HepG2 (cell line): ENCODE results near the gene CHKA. TPM values are rescaled to one million over a fixed set of nuclear protein-coding genes. Genes with fewer than 3 reads are reported as not detected.

ENCODE experiments used
- AHR ChIP-seq: IDR thresholded peaks from 2 replicates; pipeline ENCODE4 v1.6.1; 2018; ENCODE audit warnings: missing genetic modification reagents, missing compliant biosample characterization
- CC2D1A ChIP-seq: sonication (generic); formaldehyde crosslinking; IDR thresholded peaks from 2 replicates; pipeline ENCODE4 v1.8.1; 2023; ENCODE audit warnings: mild to moderate bottlenecking, missing genetic modification reagents
- GABPA ChIP-seq, 2 experiments: IDR thresholded peaks; 2 replicates each; pipeline ENCODE4 v1.6.1; 2011 to 2016; ENCODE audit warnings: low read depth in 2 of 2, low read length in 1 of 2, missing biosample characterization in 1 of 2, missing genetic modification characterization in 1 of 2
- HNRNPUL1 ChIP-seq: fragments of 200-400 bp; formaldehyde crosslinking; IDR thresholded peaks from 2 replicates; pipeline ENCODE4 v1.6.1; 2017; ENCODE audit warnings: low read depth, mild to moderate bottlenecking, low read length, moderate library complexity
- HOXA7 ChIP-seq: sonication (generic); formaldehyde crosslinking; IDR thresholded peaks from 2 replicates; pipeline ENCODE4 v1.8.1; 2022; ENCODE audit warnings: mild to moderate bottlenecking, missing genetic modification reagents, moderate library complexity
- MBNL3 ChIP-seq: fragments of 250-450 bp; sonication (Bioruptor Pico); conservative IDR thresholded peaks from 2 replicates; pipeline ENCODE4 v1.8.0; 2022; ENCODE audit warnings: mild to moderate bottlenecking, inconsistent platforms
- MIXL1 ChIP-seq: IDR thresholded peaks from 2 replicates; pipeline ENCODE4 v1.6.1; 2016
- PCBP1 ChIP-seq: fragments of 200-400 bp; formaldehyde crosslinking; IDR thresholded peaks from 2 replicates; pipeline ENCODE4 v1.6.1; 2017; ENCODE audit warnings: mild to moderate bottlenecking, low read depth, low read length, borderline replicate concordance
- SKI ChIP-seq: fragments of 450-650 bp; IDR thresholded peaks from one replicate; pipeline ENCODE4 v1.6.1; 2018; ENCODE audit warnings: mild to moderate bottlenecking; ENCODE audit not compliant: partially characterized antibody
- ZNF646 ChIP-seq: sonication (generic); formaldehyde crosslinking; IDR thresholded peaks from 2 replicates; pipeline ENCODE4 v1.9.0; 2021; ENCODE audit warnings: mild to moderate bottlenecking, missing genetic modification reagents
- polyA plus RNA-seq, 8 experiments: library from polyadenylated mRNA; depleted of rRNA in 3 of 8; stranded (reverse) in 7 of 8; unstranded in 1 of 8; fragments of >200 nt; fragmentation: Illumina TruSeq in 4 of 8; extraction: Trizol in 4 of 8; gene quantifications; 2 replicates each; pipeline versions ENCODE4 v1.2.1 to v1.2.3, GENCODE V29; 2011 to 2016; ENCODE audit warnings: low read depth in 4 of 8, missing spikeins in 1 of 8, mixed read lengths in 1 of 8; ENCODE audit not compliant: insufficient read depth in 1 of 8
- total RNA-seq, 5 experiments: library from RNA; depleted of rRNA; stranded (reverse); fragments of >200 nt; fragmentation: Illumina TruSeq; extraction: Trizol; gene quantifications; 2 replicates each; pipeline ENCODE4 v1.2.3, GENCODE V29; 2016; ENCODE audit warnings: low read depth in 1 of 5
- TF ChIP-seq, protein P1 (sequence below): sonication (generic); formaldehyde crosslinking; IDR thresholded peaks from 2 replicates; pipeline ENCODE4 v1.4.0; 2020; ENCODE audit warnings: missing genetic modification reagents, borderline replicate concordance
- TF ChIP-seq, protein P2 (sequence below): sonication (generic); formaldehyde crosslinking; IDR thresholded peaks from 2 replicates; pipeline ENCODE4 v1.4.0; 2020; ENCODE audit warnings: missing genetic modification reagents, borderline replicate concordance

CHKA gene
- total and polyA plus RNA-seq, 2 of the 13 experiments (the other 11 are each of a cell fraction or from before 2014, with no cell fraction given), result 71.6 to 92.7 TPM

- TF ChIP-seq, protein P1, sequence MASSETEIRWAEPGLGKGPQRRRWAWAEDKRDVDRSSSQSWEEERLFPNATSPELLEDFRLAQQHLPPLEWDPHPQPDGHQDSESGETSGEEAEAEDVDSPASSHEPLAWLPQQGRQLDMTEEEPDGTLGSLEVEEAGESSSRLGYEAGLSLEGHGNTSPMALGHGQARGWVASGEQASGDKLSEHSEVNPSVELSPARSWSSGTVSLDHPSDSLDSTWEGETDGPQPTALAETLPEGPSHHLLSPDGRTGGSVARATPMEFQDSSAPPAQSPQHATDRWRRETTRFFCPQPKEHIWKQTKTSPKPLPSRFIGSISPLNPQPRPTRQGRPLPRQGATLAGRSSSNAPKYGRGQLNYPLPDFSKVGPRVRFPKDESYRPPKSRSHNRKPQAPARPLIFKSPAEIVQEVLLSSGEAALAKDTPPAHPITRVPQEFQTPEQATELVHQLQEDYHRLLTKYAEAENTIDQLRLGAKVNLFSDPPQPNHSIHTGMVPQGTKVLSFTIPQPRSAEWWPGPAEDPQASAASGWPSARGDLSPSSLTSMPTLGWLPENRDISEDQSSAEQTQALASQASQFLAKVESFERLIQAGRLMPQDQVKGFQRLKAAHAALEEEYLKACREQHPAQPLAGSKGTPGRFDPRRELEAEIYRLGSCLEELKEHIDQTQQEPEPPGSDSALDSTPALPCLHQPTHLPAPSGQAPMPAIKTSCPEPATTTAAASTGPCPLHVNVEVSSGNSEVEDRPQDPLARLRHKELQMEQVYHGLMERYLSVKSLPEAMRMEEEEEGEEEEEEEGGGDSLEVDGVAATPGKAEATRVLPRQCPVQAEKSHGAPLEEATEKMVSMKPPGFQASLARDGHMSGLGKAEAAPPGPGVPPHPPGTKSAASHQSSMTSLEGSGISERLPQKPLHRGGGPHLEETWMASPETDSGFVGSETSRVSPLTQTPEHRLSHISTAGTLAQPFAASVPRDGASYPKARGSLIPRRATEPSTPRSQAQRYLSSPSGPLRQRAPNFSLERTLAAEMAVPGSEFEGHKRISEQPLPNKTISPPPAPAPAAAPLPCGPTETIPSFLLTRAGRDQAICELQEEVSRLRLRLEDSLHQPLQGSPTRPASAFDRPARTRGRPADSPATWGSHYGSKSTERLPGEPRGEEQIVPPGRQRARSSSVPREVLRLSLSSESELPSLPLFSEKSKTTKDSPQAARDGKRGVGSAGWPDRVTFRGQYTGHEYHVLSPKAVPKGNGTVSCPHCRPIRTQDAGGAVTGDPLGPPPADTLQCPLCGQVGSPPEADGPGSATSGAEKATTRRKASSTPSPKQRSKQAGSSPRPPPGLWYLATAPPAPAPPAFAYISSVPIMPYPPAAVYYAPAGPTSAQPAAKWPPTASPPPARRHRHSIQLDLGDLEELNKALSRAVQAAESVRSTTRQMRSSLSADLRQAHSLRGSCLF, result no peak
- TF ChIP-seq CC2D1A (CRISPR knock-in tag) (no peak), MIXL1 (no peak), GABPA (IDR thresholded peaks at IDR 0.05; ENCODE audit: low read depth, low read length) (no peak), GABPA (CRISPR knock-in tag; IDR thresholded peaks at IDR 0.05; ENCODE audit: low read depth) (no peak), HNRNPUL1 (no peak), MBNL3 (CRISPR knock-in tag) (no peak), ZNF646 (no peak), PCBP1 (no peak), SKI (no peak), HOXA7 (CRISPR knock-in tag) (0 out of 2 replicates have a peak, but pooled peaks have one; percentile 15), AHR (CRISPR knock-in tag) (no peak)
- TF ChIP-seq, protein P2, sequence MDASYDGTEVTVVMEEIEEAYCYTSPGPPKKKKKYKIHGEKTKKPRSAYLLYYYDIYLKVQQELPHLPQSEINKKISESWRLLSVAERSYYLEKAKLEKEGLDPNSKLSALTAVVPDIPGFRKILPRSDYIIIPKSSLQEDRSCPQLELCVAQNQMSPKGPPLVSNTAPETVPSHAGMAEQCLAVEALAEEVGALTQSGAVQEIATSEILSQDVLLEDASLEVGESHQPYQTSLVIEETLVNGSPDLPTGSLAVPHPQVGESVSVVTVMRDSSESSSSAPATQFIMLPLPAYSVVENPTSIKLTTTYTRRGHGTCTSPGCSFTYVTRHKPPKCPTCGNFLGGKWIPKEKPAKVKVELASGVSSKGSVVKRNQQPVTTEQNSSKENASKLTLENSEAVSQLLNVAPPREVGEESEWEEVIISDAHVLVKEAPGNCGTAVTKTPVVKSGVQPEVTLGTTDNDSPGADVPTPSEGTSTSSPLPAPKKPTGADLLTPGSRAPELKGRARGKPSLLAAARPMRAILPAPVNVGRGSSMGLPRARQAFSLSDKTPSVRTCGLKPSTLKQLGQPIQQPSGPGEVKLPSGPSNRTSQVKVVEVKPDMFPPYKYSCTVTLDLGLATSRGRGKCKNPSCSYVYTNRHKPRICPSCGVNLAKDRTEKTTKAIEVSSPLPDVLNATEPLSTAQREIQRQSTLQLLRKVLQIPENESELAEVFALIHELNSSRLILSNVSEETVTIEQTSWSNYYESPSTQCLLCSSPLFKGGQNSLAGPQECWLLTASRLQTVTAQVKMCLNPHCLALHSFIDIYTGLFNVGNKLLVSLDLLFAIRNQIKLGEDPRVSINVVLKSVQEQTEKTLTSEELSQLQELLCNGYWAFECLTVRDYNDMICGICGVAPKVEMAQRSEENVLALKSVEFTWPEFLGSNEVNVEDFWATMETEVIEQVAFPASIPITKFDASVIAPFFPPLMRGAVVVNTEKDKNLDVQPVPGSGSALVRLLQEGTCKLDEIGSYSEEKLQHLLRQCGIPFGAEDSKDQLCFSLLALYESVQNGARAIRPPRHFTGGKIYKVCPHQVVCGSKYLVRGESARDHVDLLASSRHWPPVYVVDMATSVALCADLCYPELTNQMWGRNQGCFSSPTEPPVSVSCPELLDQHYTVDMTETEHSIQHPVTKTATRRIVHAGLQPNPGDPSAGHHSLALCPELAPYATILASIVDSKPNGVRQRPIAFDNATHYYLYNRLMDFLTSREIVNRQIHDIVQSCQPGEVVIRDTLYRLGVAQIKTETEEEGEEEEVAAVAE (CRISPR knock-in tag), result no peak
These were observed 83.6 kb downstream of the CHKA start (continued) for GRCh38 chr11:68037411-68038225.
